Myocyte (in vitro differentiated cells): ENCODE results near the gene TRAPPC2. TPM values are rescaled to one million over a fixed set of nuclear protein-coding genes. Genes with fewer than 3 reads are reported as not detected.
"Not testable (repeated sequence)": the region's sequence is repeated elsewhere in the genome, so short reads cannot be mapped to it uniquely, and the experiment has no call there.

Source experiments
- DNase-seq: peaks from one replicate; pipeline ENCODE4 v3.0.0-alpha.2; 2012; ENCODE audit warnings: low read depth
- total RNA-seq: library from RNA; depleted of rRNA; stranded (reverse); fragments of >200 nt; gene quantifications from 2 replicates; pipeline ENCODE4 v1.2.3, GENCODE V29; 2014

TRAPPC2 gene
- total RNA-seq, 1 donor from 2014 or later: 16.6 TPM

DNA sequence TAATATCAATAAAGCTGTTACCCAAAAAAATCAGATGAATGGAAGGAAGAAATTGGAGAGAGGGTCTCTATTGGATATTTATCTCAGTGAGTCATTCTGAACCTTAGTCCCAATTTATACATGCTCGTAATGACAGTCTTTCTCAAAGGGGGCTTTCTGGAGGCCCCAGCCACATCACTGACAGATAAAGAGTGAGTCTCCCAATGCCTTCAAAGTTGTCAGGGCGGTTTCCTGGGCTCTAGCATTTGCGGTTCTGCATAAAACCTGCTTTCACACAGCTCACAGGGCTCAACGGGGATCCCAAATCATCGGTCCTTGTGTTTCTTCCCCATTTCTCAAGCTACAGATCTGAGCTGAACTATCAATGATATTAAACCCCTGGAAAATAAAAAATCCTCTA is 64.2 kb downstream of the TRAPPC2 start:
- DNase-seq: no peak

GRCh38 chrX:13669755-13670154 is 64.7 kb downstream of the TRAPPC2 start:
- DNase-seq: not testable (repeated sequence)

- peak; percentile 76 for DNase-seq
These were observed 65.1 kb downstream of the TRAPPC2 start for GRCh38 chrX:13669246-13669737.

- no peak for DNase-seq
These were observed 66.5 kb downstream of the TRAPPC2 start for GRCh38 chrX:13667919-13668318.

- DNase-seq: peak; percentile 22
These were observed 67.6 kb downstream of the TRAPPC2 start for GRCh38 chrX:13666836-13667235.

DNA sequence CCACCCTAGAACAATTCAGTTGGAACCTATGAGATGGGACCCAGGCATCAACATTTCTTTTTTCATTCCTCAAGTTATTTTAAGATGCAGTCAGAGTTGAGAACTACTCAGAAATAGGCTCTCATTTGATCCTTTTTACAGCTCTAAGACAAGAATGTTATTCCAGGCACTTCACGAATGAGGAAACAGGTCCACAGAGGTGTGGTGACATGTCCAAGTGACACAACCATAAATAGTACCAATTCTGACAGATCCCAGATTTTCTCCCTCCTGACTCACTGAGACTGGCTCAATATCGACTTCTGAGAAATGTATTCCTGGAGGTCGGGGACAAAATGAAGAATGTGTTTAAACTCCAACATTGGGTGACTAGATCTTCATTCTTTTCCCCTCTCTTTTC is 70.4 kb downstream of the TRAPPC2 start:
- no peak for DNase-seq

DNA sequence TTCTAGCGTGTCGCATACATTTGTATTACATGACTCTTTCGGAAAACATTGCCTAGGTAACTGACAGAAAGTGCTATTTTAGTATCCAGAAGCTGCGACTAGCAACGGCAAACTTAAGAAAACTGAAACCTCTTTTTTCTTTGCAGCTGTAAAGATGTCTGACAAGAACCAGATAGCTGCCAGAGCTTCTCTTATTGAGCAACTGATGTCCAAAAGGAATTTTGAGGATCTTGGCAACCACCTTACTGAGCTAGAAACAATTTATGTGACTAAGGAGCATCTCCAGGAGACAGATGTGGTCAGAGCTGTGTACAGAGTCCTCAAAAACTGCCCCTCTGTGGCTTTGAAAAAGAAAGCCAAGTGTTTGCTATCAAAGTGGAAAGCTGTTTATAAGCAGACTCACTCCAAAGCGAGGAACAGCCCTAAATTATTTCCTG is 72.0 kb downstream of the TRAPPC2 start:
- DNase-seq: no peak

Other genes starting within 250 kb of the TRAPPC2 start
- not detected in 2 replicates for gene EGFL6, start 165.0 kb downstream of the TRAPPC2 start, total RNA-seq
- gene TCEANC, start 81.5 kb downstream of the TRAPPC2 start, total RNA-seq: 3.6 and 5.7 TPM in 2 replicates
- 24.6 and 40.3 TPM in 2 replicates for gene RAB9A, start 45.5 kb downstream of the TRAPPC2 start, total RNA-seq
- gene OFD1, start 128 bp upstream of the TRAPPC2 start, total RNA-seq: 9.9 and 20.1 TPM in 2 replicates
- gene GPM6B, start 82.5 kb upstream of the TRAPPC2 start, total RNA-seq: 102 and 159 TPM in 2 replicates